PFSK-1 (cell line): ENCODE measurements around the gene TSPAN2.

Experiments used
- POLR2AphosphoS5 ChIP-seq: IDR thresholded peaks from 2 replicates; pipeline ENCODE4 v1.6.1; 2012; ENCODE audit warnings: low read depth, mild to moderate bottlenecking, control low read depth, low read length, moderate library complexity
- REST ChIP-seq, 2 experiments: IDR thresholded peaks; 2 replicates each; pipeline versions ENCODE4 v1.6.1 to v1.8.0; 2011 to 2012; ENCODE audit warnings: low read depth in 2 of 2, low read length in 2 of 2, control low read depth in 1 of 2, inconsistent platforms in 1 of 2, mild to moderate bottlenecking in 1 of 2, moderate library complexity in 1 of 2; ENCODE audit not compliant: insufficient read depth in 1 of 2
- SIN3A ChIP-seq: IDR thresholded peaks from 2 replicates; pipeline ENCODE4 v1.6.1; 2012; ENCODE audit warnings: mild to moderate bottlenecking, low read length, moderate library complexity, borderline replicate concordance; ENCODE audit not compliant: insufficient read depth

GRCh38 chr1:115120296-115120695 lies 31.0 kb upstream of the TSPAN2 start:
- no peak for TF ChIP-seq REST (IDR thresholded peaks at IDR 0.05; ENCODE audit: insufficient read depth in 1 of 2, low read depth in 2 of 2, low read length in 2 of 2)
- TF ChIP-seq SIN3A = no peak
- no peak for TF ChIP-seq POLR2AphosphoS5
